Activated CD4-positive, alpha-beta T cell treated with anti-CD3 and anti-CD28 coated beads for 36 hours (primary cell): ENCODE results near the gene UBE2E2. TPM values are rescaled to one million over a fixed set of nuclear protein-coding genes. Genes with fewer than 3 reads are reported as not detected.
A peak's percentile ranks its signal among the peaks of the same experiment; 100 is the strongest.

Experiments
- ATAC-seq: fragments of 200-7000 bp; cut with Tn5 transposase; one replicate; pipeline ENCODE4 v1.10.0; 2021; ENCODE audit warnings: mild to moderate bottlenecking, moderate library complexity
- CTCF ChIA-PET: fragments of 350-600 bp; sonication (Branson Sonifier 250); formaldehyde crosslinking; loops from one replicate; lab custom pipeline; 2021; ENCODE audit warnings: antibody characterized with exemption; lab: Charles Lee
- POLR2A ChIA-PET: fragments of 350-600 bp; sonication (Branson Sonifier 250); formaldehyde crosslinking; loops from one replicate; lab custom pipeline; 2021; ENCODE audit warnings: antibody characterized with exemption, inconsistent platforms; lab: Charles Lee
- DNase-seq: peaks from one replicate; pipeline ENCODE4 v3.0.0-alpha.2; 2020
- H3K27ac Mint-ChIP-seq: one replicate; pipeline ENCODE4 v1.8.0; 2021; ENCODE audit warnings: mixed read lengths
- H3K27me3 Mint-ChIP-seq: one replicate; pipeline ENCODE4 v1.8.0; 2021; ENCODE audit warnings: mixed read lengths
- H3K36me3 Mint-ChIP-seq: one replicate; pipeline ENCODE4 v1.8.0; 2021; ENCODE audit warnings: low read depth, mixed read lengths
- H3K4me1 Mint-ChIP-seq: one replicate; pipeline ENCODE4 v1.8.0; 2021; ENCODE audit warnings: mixed read lengths
- H3K4me3 Mint-ChIP-seq: one replicate; pipeline ENCODE4 v1.8.0; 2021; ENCODE audit warnings: mild to moderate bottlenecking, moderate library complexity, mixed read lengths
- H3K9me3 Mint-ChIP-seq: one replicate; pipeline ENCODE4 v1.8.0; 2021; ENCODE audit warnings: low read depth, mixed read lengths
- intact Hi-C, 2 experiments: fragments of 100-400 bp; cut with DNase I in 1 of 2; cut with micrococcal nuclease in 1 of 2; formaldehyde crosslinking; loops; one replicate each; pipeline versions ENCODE4 v1.14.2 to v1.15.1; 2022 to 2024; cut with DNase I, micrococcal nuclease
- total RNA-seq, 2 experiments: library from RNA; stranded (reverse); gene quantifications; one replicate each; pipeline ENCODE4 v1.2.3, GENCODE V29; 2021

The UBE2E2 gene
- total RNA-seq, 2 experiments from 2014 or later, result 13.5 to 18.2 TPM

GRCh38 chr3:23193831-23194230 lies 9.3 kb upstream of the UBE2E2 start:
- Mint-ChIP-seq H3K4me3 (no peak overlapping the region), H3K9me3 (no peaks in the 10 kb centered on the region), H3K4me1 (no peaks in the 10 kb centered on the region), H3K27ac (no peak overlapping the region), H3K36me3 (no peaks in the 10 kb centered on the region), H3K27me3 (peaks cover 2% of the 10 kb centered on the region)
- ATAC-seq, result no peak
- ChIA-PET CTCF (interaction anchor here (0.5 kb wide), 1 partner anchor 992 kb away, joined by 3 read pairs; no protein-coding TSS in a partner anchor), POLR2A (no interaction called here)
- intact Hi-C loops, result no loop called here
- no peak for DNase-seq

GRCh38 chr3:23198801-23199200 lies 4.3 kb upstream of the UBE2E2 start:
- DNase-seq (no peak), ATAC-seq (no peak)
- POLR2A ChIA-PET, result no interaction called here
- CTCF ChIA-PET, result interaction anchor here (0.9 kb wide), 1 partner anchor 14 kb away, joined by 3 read pairs; no protein-coding TSS in a partner anchor
- Mint-ChIP-seq H3K9me3 (no peaks in the 10 kb centered on the region), H3K27ac (no peak overlapping the region), H3K4me1 (peaks cover 4% of the 10 kb centered on the region), H3K36me3 (no peaks in the 10 kb centered on the region), H3K4me3 (no peak overlapping the region), H3K27me3 (peaks cover 10% of the 10 kb centered on the region)
- intact Hi-C loops, result no loop called here

GRCh38 chr3:23199649-23200048 lies 3.5 kb upstream of the UBE2E2 start:
- Mint-ChIP-seq H3K4me3 (no peak overlapping the region), H3K27ac (no peak overlapping the region), H3K36me3 (no peaks in the 10 kb centered on the region), H3K9me3 (no peaks in the 10 kb centered on the region), H3K4me1 (peaks cover 8% of the 10 kb centered on the region), H3K27me3 (peaks cover 11% of the 10 kb centered on the region)
- DNase-seq, result no peak
- no peak for ATAC-seq
- CTCF ChIA-PET, result no interaction called here
- POLR2A ChIA-PET, result no interaction called here
- intact Hi-C loops, result loop anchor here (5.0 to 10.0 kb wide), 3 partner anchors 238 to 608 kb away; partner anchors contain the start of gene UBE2E1 (in 2 of the 2)

- Mint-ChIP-seq H3K27ac (no peak overlapping the region), H3K4me3 (no peak overlapping the region), H3K27me3 (peaks cover 11% of the 10 kb centered on the region), H3K4me1 (peaks cover 16% of the 10 kb centered on the region), H3K36me3 (no peaks in the 10 kb centered on the region), H3K9me3 (no peaks in the 10 kb centered on the region)
- ChIA-PET POLR2A (no interaction called here), CTCF (interaction anchor here (0.6 kb wide), 1 partner anchor 406 kb away, joined by 4 read pairs; no protein-coding TSS in a partner anchor)
- intact Hi-C loops, result loop anchor here (5.0 to 10.0 kb wide), 3 partner anchors 236 to 606 kb away; partner anchors contain the start of gene UBE2E1 (in 2 of the 2)
- ATAC-seq (no peak), DNase-seq (no peak)
Measured at GRCh38 chr3:23201154-23201838, 1.8 kb upstream of the UBE2E2 start.

- Mint-ChIP-seq H3K27ac (peak overlapping the region; percentile 10), H3K9me3 (no peaks in the 10 kb centered on the region), H3K27me3 (peaks cover 11% of the 10 kb centered on the region), H3K4me1 (peaks cover 23% of the 10 kb centered on the region), H3K36me3 (no peaks in the 10 kb centered on the region), H3K4me3 (peak overlapping the region; percentile 71)
- ATAC-seq (peak; percentile 45), DNase-seq (no peak)
- ChIA-PET POLR2A (no interaction called here), CTCF (interaction anchor here (0.6 kb wide), 1 partner anchor 407 kb away, joined by 4 read pairs; no protein-coding TSS in a partner anchor)
- intact Hi-C loops, result loop anchor here (2.0 to 10.0 kb wide), 5 partner anchors 235 to 742 kb away; partner anchors contain the start of genes UBE2E1 (in 2 of the 2), NKIRAS1 (in 1 of the 2), NR1D2 (in 1 of the 2) and RPL15 (in 1 of the 2)
Measured at GRCh38 chr3:23202203-23202920, 765 bp upstream of the UBE2E2 start.

GRCh38 chr3:23203708-23204330 lies 692 bp downstream of the UBE2E2 start:
- H3K9me3 Mint-ChIP-seq, result no peaks in the 10 kb centered on the region
- peaks cover 11% of the 10 kb centered on the region for H3K27me3 Mint-ChIP-seq
- H3K4me1 Mint-ChIP-seq, result peaks cover 23% of the 10 kb centered on the region
- peak; percentile 34 for DNase-seq
- H3K27ac Mint-ChIP-seq, result peak overlapping the region; percentile 76
- intact Hi-C loops, result loop anchor here (1.0 to 10.0 kb wide), 6 partner anchors 233 to 741 kb away; partner anchors contain the start of genes NR1D2 (in 2 of the 2), UBE2E1 (in 2 of the 2), NKIRAS1 (in 1 of the 2) and RPL15 (in 1 of the 2)
- no peaks in the 10 kb centered on the region for H3K36me3 Mint-ChIP-seq
- POLR2A ChIA-PET, result no interaction called here
- peak; percentile 30 for ATAC-seq
- peak overlapping the region; percentile 83 for H3K4me3 Mint-ChIP-seq
- CTCF ChIA-PET, result no interaction called here

- DNase-seq (peak; percentile 46), ATAC-seq (peak; percentile 24)
- H3K9me3 Mint-ChIP-seq, result no peaks in the 10 kb centered on the region
- POLR2A ChIA-PET, result interaction anchor here (0.6 kb wide), 1 partner anchor 165 kb away, joined by 3 read pairs; no protein-coding TSS in a partner anchor
- no peak overlapping the region for H3K4me3 Mint-ChIP-seq
- peaks cover 1% of the 10 kb centered on the region for H3K36me3 Mint-ChIP-seq
- H3K27me3 Mint-ChIP-seq, result peaks cover 7% of the 10 kb centered on the region
- H3K4me1 Mint-ChIP-seq, result peaks cover 30% of the 10 kb centered on the region
- CTCF ChIA-PET, result no interaction called here
- intact Hi-C loops, result loop anchor here in 1 of 2 experiments (10.0 kb wide), 1 partner anchor 598 kb away; the partner anchor contains the start of gene UBE2E1
- no peak overlapping the region for H3K27ac Mint-ChIP-seq
Measured at GRCh38 chr3:23206366-23206765, 3.2 kb downstream of the UBE2E2 start.

- Mint-ChIP-seq H3K27me3 (no peaks in the 10 kb centered on the region), H3K27ac (no peak overlapping the region), H3K4me1 (peaks cover 25% of the 10 kb centered on the region), H3K9me3 (no peaks in the 10 kb centered on the region), H3K4me3 (no peak overlapping the region), H3K36me3 (peaks cover 3% of the 10 kb centered on the region)
- no peak for ATAC-seq
- intact Hi-C loops, result loop anchor here in 1 of 2 experiments (10.0 kb wide), 1 partner anchor 596 kb away; the partner anchor contains the start of gene UBE2E1
- CTCF ChIA-PET, result no interaction called here
- no peak for DNase-seq
- POLR2A ChIA-PET, result no interaction called here
Measured at GRCh38 chr3:23209103-23209502, 6.0 kb downstream of the UBE2E2 start.

GRCh38 chr3:23209747-23210487 lies 6.8 kb downstream of the UBE2E2 start:
- ATAC-seq (no peak), DNase-seq (no peak)
- Mint-ChIP-seq H3K4me1 (peaks cover 22% of the 10 kb centered on the region), H3K27ac (no peak overlapping the region), H3K9me3 (no peaks in the 10 kb centered on the region), H3K36me3 (peaks cover 3% of the 10 kb centered on the region), H3K4me3 (no peak overlapping the region), H3K27me3 (no peaks in the 10 kb centered on the region)
- intact Hi-C loops, result loop anchor here in 1 of 2 experiments (10.0 kb wide), 1 partner anchor 595 kb away; the partner anchor contains the start of gene UBE2E1
- CTCF ChIA-PET, result no interaction called here
- POLR2A ChIA-PET, result no interaction called here

- ATAC-seq (no peak), DNase-seq (no peak)
- CTCF ChIA-PET, result no interaction called here
- Mint-ChIP-seq H3K9me3 (no peaks in the 10 kb centered on the region), H3K4me3 (no peak overlapping the region), H3K4me1 (peaks cover 8% of the 10 kb centered on the region), H3K27me3 (no peaks in the 10 kb centered on the region), H3K36me3 (peaks cover 6% of the 10 kb centered on the region), H3K27ac (no peak overlapping the region)
- POLR2A ChIA-PET, result no interaction called here
- intact Hi-C loops, result no loop called here
Measured at GRCh38 chr3:23213813-23214212, 10.7 kb downstream of the UBE2E2 start.
